ENCODE data around the gene C1QTNF12. TPM values are rescaled to one million over a fixed set of nuclear protein-coding genes. Genes with fewer than 3 reads are reported as not detected.

The C1QTNF12 gene
- total RNA-seq, 2 donors from 2014 or later: not detected

DNA sequence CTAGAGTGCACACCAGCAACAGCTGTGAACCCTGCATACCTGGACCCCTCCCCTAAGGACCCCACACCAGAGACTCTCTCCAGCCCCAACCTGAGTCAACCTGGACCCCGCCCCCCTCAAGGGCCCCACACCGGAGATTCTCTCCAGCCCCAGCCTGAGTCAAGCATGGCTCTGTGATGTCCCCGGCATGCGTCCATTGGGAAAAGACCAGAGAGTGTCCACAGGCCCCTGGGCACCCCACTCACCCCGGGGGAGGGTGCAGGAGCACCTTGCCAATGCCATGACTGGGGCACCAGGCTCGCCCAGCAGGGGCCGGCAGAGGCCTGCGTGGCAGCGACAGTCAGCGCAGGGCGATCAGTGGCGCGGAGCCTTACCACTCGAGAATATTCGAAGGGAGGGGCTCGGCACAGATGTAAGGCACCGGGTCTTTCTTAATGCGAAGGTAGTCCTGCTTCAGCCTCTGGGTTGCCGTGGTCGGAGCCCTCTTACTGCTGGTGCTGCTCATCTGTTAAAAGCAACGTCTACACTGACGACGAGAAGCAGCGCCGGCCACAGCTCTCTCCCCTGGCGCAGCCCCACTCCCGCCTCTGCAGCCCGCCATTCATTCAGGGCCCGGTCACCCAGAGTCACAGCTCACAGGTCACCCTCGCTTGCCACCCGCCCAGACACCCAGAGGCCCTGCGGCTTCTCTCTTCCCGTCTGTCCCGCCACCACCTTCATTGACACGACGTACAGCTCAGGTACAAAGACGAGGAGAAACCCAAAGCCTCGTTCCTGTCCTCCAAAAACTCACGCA is 21.2 kb upstream of the C1QTNF12 start:
- no peak overlapping the region for H3K4me3 ChIP-seq
- DNase-seq (ENCODE audit: low spot score): no peak
- peaks cover 41% of the 10 kb centered on the region for H3K36me3 ChIP-seq
- no peaks in the 10 kb centered on the region for H3K27me3 ChIP-seq
- H3K4me1 ChIP-seq: peaks cover 0 to 35% of the 10 kb centered on the region in 2 donors
- no peaks in the 10 kb centered on the region for H3K9me3 ChIP-seq
- H3K27ac ChIP-seq: no peak overlapping the region
- TF ChIP-seq CTCF (IDR thresholded peaks at IDR 0.05): no peak

GRCh38 chr1:1264868-1265272 is 18.3 kb upstream of the C1QTNF12 start:
- no peak for DNase-seq (ENCODE audit: low spot score)
- Histone ChIP-seq H3K27ac (no peak overlapping the region), H3K36me3 (peaks cover 67% of the 10 kb centered on the region)

GRCh38 chr1:1264026-1264425 is 17.5 kb upstream of the C1QTNF12 start:
- Histone ChIP-seq H3K4me1 (peaks cover 0 to 22% of the 10 kb centered on the region in 2 donors), H3K4me3 (no peak overlapping the region), H3K36me3 (peaks cover 75% of the 10 kb centered on the region), H3K9me3 (no peaks in the 10 kb centered on the region), H3K27me3 (no peaks in the 10 kb centered on the region), H3K27ac (no peak overlapping the region)
- DNase-seq (ENCODE audit: low spot score): no peak
- no peak for TF ChIP-seq CTCF (IDR thresholded peaks at IDR 0.05)

More at GRCh38 chr1:1264868-1265272, 18.3 kb upstream of the C1QTNF12 start:
- Histone ChIP-seq H3K4me1 (peaks cover 0 to 20% of the 10 kb centered on the region in 2 donors), H3K9me3 (no peaks in the 10 kb centered on the region), H3K4me3 (no peak overlapping the region), H3K27me3 (no peaks in the 10 kb centered on the region)
- TF ChIP-seq CTCF (IDR thresholded peaks at IDR 0.05): no peak

DNA sequence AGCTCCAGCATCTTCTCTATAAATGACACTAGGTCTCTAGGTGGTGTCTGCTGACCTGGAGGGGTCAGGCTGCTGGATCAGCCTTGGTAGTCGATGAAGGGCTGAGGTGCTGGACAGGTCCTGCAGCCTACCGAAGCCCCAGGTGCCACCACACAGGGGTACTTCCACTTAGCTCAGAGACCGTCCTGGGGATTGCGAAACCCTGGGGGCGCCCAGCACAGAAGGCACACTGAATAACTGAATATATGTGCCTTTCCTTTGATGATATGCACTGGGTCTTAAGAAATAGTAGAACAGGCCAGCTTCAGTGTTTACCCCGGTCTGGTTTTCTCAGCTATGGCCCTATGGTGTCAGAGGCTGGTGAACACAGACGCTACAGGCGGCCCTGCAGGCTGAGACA is 16.2 kb upstream of the C1QTNF12 start:
- no peak for DNase-seq (ENCODE audit: low spot score)
- no peak for TF ChIP-seq CTCF (IDR thresholded peaks at IDR 0.05)

DNA sequence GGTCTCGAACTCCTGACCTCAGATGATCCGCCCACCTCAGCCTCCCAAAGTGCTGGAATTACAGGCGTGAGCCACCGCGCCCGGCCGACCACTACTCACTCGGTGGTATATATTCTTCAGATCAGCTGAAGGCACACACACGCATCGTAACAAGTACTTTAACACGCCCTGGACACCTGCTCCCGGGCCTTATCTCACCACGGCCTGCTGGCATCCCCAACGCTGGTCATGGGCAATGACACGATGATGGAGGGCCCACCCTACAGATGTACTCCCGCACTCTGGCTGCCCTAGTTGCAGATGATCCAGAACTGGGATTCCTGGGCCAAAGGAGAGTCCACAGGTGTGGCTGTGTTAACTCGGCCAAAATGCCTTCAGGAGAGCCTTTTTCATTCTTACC is 15.5 kb upstream of the C1QTNF12 start:
- no peak for DNase-seq (ENCODE audit: low spot score)
- Histone ChIP-seq H3K36me3 (peaks cover 65% of the 10 kb centered on the region), H3K4me3 (no peak overlapping the region), H3K27ac (no peak overlapping the region), H3K27me3 (no peaks in the 10 kb centered on the region), H3K4me1 (peaks cover 0 to 30% of the 10 kb centered on the region in 2 donors), H3K9me3 (no peaks in the 10 kb centered on the region)
- TF ChIP-seq CTCF (IDR thresholded peaks at IDR 0.05): no peak

More for the DNA sequence above, 16.2 kb upstream of the C1QTNF12 start:
- H3K36me3 ChIP-seq: peaks cover 72% of the 10 kb centered on the region
- H3K4me1 ChIP-seq: peaks cover 0 to 30% of the 10 kb centered on the region in 2 donors
- H3K27ac ChIP-seq: no peak overlapping the region
- no peaks in the 10 kb centered on the region for H3K9me3 ChIP-seq
- no peaks in the 10 kb centered on the region for H3K27me3 ChIP-seq
- no peak overlapping the region for H3K4me3 ChIP-seq
